CD4-positive, alpha-beta T cell treated with Interleukin-12 subunit alpha and Interleukin-12 subunit beta, for 1 hour (primary cell): Measurements from ENCODE around the gene CDH1.
"Not testable (repeated sequence)": the region's sequence is repeated elsewhere in the genome, so short reads cannot be mapped to it uniquely, and the experiment has no call there.

Experiments
- DNase-seq: peaks from one replicate; pipeline ENCODE4 v3.0.0-alpha.2; 2020

Gene CDH1

GRCh38 chr16:68793401-68793857 is 56.3 kb downstream of the CDH1 start:
- no peak for DNase-seq

GRCh38 chr16:68798398-68798797 is 61.3 kb downstream of the CDH1 start:
- no peak for DNase-seq

GRCh38 chr16:68800257-68800875 is 63.3 kb downstream of the CDH1 start:
- peak; percentile 54 for DNase-seq

- DNase-seq = no peak
Observed at GRCh38 chr16:68802190-68802589, 65.1 kb downstream of the CDH1 start.

- DNase-seq = no peak
Observed at GRCh38 chr16:68806422-68806821, 69.3 kb downstream of the CDH1 start.

GRCh38 chr16:68806981-68807380 is 69.9 kb downstream of the CDH1 start:
- DNase-seq = no peak

- DNase-seq = no peak
Observed at GRCh38 chr16:68814516-68814915, 77.4 kb downstream of the CDH1 start.

- no peak for DNase-seq
Observed at GRCh38 chr16:68823401-68824135, 86.5 kb downstream of the CDH1 start.

- DNase-seq = no peak
Observed at GRCh38 chr16:68825427-68825826, 88.3 kb downstream of the CDH1 start.

- no peak for DNase-seq
Observed at GRCh38 chr16:68826652-68827051, 89.6 kb downstream of the CDH1 start.

GRCh38 chr16:68833251-68833650 is 96.2 kb downstream of the CDH1 start:
- no peak for DNase-seq

- DNase-seq = no peak
Observed at GRCh38 chr16:68834550-68834949, 97.5 kb downstream of the CDH1 start.

GRCh38 chr16:68835970-68836369 is 98.9 kb downstream of the CDH1 start:
- DNase-seq = no peak

GRCh38 chr16:68839831-68840230 is 102.7 kb downstream of the CDH1 start:
- DNase-seq = no peak

- not testable (repeated sequence) for DNase-seq
Observed at GRCh38 chr16:68842964-68843481, 105.9 kb downstream of the CDH1 start.

GRCh38 chr16:68843482-68844210 is 106.6 kb downstream of the CDH1 start, which contains the start of gene TANGO6:
TSS of gene TANGO6 (plus strand) at chr16:68843531. CDS start at chr16:68843618, 87 bp downstream.
- peak; percentile 94 for DNase-seq

GRCh38 chr16:68844211-68844564 is 107.1 kb downstream of the CDH1 start:
- DNase-seq = peak; percentile 1

- DNase-seq = no peak
Observed at GRCh38 chr16:68848786-68849185, 111.7 kb downstream of the CDH1 start.

- DNase-seq = no peak
Observed at GRCh38 chr16:68850481-68850880, 113.4 kb downstream of the CDH1 start.

GRCh38 chr16:68851601-68852000 is 114.5 kb downstream of the CDH1 start:
- no peak for DNase-seq

GRCh38 chr16:68857479-68857878 is 120.4 kb downstream of the CDH1 start:
- no peak for DNase-seq

- DNase-seq = no peak
Observed at GRCh38 chr16:68859828-68860227, 122.7 kb downstream of the CDH1 start.
